Astrocyte (in vitro differentiated cells and primary cell): ENCODE data around the gene WDR59.

Source experiments
- EZH2 ChIP-seq: IDR thresholded peaks from 2 replicates; pipeline ENCODE4 v1.6.1; 2012; ENCODE audit warnings: mild to moderate bottlenecking, low read length, inconsistent platforms; ENCODE audit not compliant: insufficient read depth
- TF ChIP-seq, protein P1 (sequence below): IDR thresholded peaks from 2 replicates; pipeline ENCODE4 v1.5.1; 2011; ENCODE audit warnings: low read depth, mild to moderate bottlenecking, inconsistent platforms, low read length, moderate library complexity; ENCODE audit not compliant: insufficient read depth

DNA sequence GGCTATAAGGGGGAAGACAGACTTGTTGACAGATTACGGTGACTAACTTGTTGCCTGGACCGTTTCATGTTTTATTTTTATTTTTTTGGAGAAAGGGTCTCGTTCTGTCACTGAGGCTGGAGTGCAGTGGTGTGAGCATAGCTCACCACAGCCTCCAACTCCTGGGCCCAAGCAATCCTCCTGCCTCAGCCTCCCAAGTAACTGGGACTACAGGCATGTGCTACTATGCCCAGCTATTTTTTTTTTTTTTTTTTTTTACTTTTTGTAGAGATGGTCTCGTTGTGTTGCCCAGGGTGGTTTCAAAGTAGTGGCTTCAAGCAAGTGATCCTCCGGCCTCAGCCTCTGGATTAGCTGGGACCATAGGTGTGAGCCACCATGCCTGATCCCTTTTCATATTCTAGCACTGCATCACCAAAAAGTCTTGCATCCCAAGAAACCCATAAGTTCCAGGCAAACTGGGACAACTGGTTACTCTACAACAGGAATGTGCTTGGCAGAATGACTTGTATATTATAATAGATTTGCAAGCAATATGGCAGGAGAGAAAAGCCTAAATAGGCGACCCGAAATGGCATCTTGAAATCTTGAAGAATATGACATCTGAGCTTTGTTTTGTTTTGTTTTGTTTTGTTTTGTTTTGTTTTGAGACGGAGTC is 2.2 kb upstream of the WDR59 start:
- TF ChIP-seq EZH2 = no peak
- TF ChIP-seq, protein P1, sequence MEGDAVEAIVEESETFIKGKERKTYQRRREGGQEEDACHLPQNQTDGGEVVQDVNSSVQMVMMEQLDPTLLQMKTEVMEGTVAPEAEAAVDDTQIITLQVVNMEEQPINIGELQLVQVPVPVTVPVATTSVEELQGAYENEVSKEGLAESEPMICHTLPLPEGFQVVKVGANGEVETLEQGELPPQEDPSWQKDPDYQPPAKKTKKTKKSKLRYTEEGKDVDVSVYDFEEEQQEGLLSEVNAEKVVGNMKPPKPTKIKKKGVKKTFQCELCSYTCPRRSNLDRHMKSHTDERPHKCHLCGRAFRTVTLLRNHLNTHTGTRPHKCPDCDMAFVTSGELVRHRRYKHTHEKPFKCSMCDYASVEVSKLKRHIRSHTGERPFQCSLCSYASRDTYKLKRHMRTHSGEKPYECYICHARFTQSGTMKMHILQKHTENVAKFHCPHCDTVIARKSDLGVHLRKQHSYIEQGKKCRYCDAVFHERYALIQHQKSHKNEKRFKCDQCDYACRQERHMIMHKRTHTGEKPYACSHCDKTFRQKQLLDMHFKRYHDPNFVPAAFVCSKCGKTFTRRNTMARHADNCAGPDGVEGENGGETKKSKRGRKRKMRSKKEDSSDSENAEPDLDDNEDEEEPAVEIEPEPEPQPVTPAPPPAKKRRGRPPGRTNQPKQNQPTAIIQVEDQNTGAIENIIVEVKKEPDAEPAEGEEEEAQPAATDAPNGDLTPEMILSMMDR = no peak
